Measurements from ENCODE around the gene IRF4. TPM values are rescaled to one million over a fixed set of nuclear protein-coding genes. Genes with fewer than 3 reads are reported as not detected.

The IRF4 gene
- total RNA-seq, 1 donor from 2014 or later = under 0.01 TPM

DNA sequence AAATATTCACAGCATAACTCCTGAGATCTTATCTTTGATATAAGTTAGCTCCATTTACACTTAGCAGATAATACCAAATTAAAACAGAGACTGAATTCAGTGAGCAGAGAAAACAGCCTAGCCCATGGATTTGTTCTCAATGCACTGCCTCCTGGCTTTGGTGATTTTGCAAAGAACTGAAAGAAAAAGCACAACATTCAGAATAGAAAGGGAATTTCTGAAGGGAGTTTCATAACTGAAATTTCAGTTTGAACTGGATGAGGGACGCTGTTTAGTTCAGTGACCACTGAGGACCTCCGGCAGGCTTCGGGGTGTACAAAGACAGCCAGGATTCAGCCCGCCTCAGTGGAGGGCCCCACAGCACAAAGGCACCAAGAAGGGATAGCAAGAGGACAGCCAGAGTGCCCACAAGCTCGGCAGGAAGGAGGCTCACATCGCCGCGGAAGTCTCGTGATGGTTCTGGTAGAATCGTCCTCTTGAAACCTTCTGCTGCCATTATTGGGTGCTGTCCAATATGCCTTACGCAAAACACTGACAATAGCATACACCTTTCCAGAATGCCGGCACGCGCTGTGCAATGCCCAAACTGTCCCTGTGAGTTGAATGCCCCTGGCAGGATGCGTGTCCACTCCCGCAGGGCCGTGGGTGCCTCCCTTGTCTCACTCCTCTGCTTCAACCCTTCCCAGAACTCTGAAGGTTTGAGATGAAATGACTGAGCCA lies 9.7 kb upstream of the IRF4 start:
- no peak for DNase-seq (ENCODE audit: low read depth in 2 of 2)

DNA sequence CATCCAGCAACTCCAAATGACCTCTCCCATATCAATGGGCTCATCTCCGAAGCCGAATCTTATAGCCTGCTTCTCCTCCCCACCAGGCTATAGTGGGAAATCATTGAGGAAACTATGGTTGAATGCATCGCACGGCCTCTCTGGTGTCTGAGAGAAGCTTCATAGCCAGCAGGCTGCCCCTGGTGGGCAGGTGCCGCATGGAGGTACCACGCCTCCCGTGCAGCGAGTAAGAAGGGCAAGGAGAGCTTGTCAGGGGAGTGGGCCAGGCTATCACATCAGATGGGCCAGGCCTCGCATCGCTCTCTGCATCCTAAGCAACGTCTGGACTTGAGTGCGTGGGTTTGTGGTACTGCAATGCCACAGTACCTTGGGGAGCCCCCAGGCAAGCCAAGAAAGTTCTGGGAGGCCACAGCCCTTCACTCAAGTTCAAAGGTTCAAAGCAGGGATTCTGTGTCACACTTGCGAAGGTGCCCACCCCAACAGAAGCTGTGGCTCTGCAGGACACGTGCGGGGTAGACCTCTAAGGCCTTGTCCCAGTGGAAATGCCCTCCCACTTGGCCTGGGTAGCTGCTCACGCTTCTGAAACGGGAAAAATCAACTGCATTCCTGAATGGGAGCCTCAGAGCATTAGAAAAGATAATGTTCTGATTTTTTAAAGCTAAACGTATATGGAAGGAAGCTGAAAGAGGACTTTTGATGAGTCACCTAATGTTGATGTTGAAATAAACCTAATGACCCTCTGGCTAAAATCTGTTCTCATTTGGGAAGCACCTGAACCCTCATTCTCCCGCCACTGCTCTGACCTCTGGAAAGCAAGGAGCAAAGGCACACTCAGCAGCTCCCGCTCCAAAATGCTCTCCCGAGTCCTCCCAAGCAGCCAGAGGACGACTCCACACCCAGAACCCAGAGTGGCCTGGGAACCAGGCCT lies 8.4 kb upstream of the IRF4 start:
- no peak for DNase-seq (ENCODE audit: low read depth in 2 of 2)

DNA sequence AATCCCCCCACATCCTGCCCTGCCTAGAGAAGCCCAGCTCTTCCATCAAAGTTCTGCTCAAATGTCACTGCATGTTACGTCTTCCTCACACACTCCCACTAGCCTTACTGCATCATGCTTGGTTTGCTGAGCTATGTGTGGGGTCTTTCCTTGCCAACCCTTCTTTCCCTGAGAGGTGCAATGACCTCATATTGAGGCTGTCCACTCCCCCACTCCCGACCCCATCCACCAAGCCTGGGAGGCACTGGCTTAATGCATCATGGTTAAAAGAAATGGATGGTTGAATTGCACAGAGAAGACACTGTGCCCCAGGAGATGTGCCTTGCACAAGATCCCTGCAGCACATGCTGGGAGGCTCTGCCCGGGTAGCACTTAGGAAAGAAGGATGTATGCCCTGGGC lies 7.7 kb upstream of the IRF4 start:
- DNase-seq (ENCODE audit: low read depth in 2 of 2) = no peak

DNA sequence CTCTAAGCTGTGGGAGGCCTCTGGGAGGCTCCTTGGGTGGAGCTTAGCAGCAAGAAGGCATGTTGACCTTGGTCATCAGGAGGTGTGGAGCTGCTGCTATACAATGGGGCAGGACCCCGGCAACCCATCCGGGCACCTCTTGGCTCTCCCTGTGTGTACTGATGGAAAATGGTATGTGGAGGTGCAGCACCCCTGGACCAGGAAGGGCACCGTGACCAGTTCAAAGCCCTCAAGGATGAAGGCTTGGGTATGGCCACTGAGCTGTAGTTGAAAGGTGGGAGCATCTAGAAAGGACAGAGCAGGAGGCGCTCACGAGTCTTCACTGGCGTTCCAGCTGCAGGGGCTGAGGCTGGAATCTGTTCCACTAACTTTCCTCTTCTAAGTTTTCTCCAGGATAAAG lies 6.7 kb upstream of the IRF4 start:
- DNase-seq (ENCODE audit: low read depth in 2 of 2) = no peak

DNA sequence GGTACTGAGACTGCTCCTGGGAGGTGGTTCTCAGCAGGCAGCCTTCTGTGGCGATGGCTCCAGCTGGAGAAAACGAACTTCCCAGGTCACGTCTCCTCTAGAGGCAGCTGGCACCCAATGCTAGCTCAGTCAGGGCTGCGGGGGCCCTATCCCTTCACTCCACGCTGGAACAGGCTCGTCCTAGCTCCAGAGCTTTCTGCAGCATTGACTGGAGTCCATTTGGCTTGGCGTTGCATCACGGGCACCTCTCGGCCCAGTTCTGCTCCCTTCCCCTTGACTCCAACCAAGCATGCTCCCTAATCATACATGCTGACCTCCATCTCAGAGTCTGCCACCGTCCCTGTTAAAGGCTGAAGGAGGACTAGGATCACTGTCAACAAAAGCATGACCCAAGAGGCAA lies 5.9 kb upstream of the IRF4 start:
- no peak for DNase-seq (ENCODE audit: low read depth in 2 of 2)

DNA sequence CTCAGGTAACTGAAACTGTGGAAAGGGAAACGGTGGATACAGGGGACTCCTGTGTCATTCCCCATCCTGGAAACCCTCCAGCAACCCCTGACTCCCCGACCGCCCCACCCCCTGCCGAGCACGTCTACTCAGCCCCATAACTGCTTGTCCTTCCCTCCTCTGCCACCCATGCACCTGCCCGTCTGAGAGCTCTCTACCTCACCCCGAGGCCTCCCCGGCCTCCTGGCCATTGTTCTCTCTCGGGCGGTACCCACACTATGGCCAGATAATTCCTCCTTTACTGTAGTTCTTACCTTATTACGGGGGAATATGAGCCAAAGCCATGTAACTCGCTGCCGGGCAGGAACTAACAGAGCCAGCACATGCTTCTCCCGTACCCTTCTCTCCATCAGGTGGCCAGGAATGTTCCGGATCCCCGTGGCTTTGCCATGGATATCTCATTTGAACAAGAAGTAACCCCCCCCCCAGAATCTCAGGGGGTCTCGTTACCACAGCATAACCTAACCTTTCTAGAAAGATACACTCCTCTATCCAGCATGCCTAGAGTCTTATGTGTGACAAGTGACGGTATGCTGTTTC lies 4.8 kb upstream of the IRF4 start:
- no peak for DNase-seq (ENCODE audit: low read depth in 2 of 2)

DNA sequence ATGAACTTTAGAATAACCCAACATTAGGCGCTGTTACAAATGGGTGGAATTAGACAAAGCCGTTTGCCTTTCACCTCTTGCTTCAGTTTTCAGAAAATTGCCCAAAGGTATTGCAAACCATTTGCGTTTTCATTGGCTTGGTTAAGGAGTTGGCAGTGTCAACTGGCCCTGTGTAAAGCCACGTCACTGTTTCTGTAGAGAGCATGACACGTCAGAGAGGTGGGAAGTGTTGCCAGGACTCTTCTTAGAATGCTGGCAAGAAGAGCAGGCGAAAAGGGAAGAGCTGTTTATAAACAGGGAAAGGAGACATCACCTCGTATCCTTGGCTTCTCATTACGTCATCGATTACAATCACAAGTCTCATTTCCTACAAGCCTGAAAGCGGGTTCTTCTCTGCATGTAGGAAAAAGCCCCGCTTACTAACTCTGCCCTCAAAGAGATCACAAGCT lies 4.2 kb upstream of the IRF4 start:
- no peak for DNase-seq (ENCODE audit: low read depth in 2 of 2)

DNA sequence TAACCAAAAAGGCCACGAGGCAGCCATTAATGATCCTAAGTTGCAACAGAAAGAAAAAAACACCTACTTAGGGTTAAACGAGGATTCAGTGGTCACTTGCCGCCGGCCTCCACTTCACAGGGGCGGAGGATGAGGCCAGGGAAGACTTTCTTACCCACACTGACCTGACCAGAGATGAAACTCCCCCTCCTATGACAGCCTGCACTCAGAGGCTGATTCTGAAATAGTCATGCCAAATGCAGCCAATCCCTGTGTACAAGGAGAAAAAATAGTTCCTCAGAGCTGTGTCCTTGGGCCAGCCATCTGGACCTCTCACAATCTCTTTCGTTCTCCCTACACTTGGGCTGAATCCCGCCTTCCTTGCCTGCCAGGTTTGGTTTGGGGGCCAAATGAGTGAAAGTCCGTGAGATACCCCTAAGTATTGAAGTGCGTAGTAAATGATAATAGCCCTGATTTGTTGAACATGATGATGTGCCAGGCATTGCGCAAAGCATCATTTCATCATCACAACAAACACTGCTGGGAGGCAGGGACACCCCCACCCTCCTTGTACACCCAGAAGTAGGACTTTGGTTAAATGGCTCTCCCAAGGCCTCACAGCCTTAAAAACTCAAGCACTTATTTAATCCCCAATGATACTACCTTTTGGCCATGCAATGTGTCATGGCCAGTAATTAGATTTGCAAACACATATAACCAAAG lies 3.2 kb upstream of the IRF4 start:
- DNase-seq (ENCODE audit: low read depth in 2 of 2) = no peak

DNA sequence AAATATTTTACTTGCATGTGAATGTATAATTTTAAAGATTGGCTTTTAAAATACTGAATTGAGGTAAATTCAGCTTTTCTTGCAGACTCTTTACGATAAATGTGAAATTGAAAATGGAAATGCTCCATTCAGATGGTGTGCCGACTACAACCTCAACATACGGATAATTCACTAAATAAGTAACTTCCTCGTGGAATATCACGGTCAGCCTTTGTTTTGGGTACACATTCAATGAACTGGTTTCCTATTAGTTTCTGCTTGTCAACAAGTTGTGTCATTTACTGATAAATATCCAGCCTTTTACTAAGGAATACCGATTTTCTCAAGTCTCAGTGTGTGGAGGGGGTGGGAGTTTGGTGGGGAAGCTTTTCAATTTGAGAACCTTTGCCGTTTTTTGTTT lies 2.4 kb upstream of the IRF4 start:
- DNase-seq (ENCODE audit: low read depth in 2 of 2) = no peak

DNA sequence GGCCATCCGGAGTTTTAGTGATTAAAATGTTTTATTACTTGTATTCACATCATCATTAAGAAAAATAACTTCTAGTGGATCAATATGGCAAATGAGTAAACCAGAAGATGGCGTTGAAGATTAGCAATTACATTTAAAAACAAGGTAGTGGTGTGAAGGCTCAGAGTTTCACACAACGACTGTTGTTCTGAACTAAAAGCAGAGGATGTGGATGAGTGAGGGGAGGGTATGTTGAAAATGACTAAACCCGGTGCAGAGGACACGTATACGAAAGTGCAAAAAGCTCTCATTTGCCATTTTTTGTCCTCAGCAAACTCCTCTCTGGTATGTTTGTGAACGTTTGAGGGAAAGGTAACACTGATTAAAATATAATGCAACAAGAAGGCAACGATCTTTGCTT lies 1.9 kb upstream of the IRF4 start:
- no peak for DNase-seq (ENCODE audit: low read depth in 2 of 2)

DNA sequence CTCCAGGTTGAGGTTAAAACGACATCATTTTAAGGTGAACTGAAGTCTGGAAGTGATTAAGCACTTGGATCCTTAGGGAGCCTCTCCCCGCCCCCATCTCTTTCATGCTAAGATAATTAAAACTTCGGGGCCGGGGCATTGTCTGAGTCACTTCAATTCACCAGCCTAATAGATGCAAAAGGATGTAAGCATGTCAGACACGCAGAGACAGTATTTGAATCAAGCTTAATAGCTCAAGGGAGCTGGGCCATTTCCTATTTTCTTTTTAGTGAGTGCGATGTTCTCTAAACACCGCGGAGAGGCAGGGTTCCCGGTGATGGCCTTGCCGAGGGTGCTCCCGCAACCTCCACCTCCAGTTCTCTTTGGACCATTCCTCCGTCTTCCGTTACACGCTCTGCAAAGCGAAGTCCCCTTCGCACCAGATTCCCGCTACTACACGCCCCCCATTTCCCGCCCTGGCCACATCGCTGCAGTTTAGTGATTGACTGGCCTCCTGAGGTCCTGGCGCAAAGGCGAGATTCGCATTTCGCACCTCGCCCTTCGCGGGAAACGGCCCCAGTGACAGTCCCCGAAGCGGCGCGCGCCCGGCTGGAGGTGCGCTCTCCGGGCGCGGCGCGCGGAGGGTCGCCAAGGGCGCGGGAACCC lies 516 bp upstream of the IRF4 start:
- DNase-seq (ENCODE audit: low read depth in 2 of 2) = no peak

DNA sequence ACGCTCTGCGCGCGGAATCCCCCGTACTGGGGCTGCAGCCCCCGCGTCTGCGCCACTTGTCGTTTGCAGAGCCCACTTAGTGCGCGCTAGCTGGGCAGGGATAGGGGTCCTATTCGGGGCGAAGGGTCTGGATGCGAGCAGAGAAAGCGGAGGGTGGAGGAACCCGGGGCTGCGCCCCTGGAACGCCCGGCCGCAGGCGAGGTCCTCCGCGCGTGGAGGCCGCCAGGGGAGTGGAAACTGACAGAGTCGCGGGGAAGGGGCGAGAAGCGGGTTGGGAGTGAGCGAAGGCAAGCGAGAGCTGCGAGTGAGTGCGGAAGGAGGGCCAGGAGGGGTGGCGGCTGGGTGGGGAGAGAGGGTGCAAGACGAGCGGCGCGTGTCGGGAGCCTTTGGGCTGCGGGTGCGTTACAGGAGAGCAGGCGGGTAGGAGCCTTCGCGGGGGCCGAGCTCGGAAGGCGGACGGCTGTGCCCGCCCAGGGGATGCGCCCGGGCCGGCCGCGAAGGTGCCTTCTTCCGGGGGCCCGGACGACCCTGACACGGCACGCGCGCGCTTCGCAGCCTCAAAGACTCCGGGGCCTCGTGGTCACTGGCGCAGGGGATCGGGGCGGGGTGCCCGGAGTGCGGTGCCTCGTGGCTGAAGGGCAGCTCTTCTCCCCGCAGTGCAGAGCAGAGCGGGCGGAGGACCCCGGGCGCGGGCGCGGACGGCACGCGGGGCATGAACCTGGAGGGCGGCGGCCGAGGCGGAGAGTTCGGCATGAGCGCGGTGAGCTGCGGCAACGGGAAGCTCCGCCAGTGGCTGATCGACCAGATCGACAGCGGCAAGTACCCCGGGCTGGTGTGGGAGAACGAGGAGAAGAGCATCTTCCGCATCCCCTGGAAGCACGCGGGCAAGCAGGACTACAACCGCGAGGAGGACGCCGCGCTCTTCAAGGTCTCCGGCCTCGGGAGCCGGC lies 1.2 kb downstream of the IRF4 start:
- DNase-seq (ENCODE audit: low read depth in 2 of 2) = no peak

DNA sequence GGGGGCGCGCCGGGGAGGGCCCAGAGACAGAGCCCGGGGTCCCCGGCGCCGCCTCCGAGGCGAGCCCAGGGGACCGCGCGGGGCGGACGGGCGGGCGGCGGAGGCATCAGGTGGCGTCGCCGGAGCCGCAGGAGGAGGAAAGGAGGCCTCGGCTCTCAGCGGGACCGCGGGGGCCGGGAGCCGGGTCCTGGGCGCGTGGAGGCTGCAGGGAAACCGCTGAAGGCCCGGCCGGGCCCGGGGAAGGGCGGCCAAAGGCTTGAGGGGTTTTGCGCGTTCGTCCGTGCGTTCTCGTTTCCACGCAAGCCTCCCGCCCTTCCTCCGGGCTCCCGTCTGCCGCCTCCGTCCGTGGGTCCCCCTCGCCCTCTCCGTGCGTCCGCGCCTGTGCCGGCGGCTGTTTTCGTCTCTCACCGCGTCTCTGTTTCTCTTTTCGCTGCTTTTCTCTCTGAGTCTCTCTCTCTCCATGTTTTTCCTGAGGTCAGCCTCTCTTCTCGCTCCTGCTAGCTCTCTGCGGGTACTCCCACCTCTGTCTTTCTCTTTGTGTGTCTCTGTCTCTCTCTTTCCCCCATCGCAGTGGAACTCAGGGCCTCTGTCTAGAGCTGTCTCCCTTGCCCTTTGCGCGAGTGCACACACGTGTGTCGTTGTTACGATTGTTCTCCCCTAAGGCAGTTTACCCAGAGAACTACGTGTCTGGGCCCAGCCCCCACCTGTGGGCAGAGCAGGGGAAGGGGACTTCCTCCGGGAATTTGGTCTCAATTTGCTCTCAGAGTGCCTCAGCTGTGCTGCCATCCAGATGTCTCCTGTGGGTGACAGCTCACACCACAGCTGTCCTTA lies 2.1 kb downstream of the IRF4 start:
- no peak for DNase-seq (ENCODE audit: low read depth in 2 of 2)

DNA sequence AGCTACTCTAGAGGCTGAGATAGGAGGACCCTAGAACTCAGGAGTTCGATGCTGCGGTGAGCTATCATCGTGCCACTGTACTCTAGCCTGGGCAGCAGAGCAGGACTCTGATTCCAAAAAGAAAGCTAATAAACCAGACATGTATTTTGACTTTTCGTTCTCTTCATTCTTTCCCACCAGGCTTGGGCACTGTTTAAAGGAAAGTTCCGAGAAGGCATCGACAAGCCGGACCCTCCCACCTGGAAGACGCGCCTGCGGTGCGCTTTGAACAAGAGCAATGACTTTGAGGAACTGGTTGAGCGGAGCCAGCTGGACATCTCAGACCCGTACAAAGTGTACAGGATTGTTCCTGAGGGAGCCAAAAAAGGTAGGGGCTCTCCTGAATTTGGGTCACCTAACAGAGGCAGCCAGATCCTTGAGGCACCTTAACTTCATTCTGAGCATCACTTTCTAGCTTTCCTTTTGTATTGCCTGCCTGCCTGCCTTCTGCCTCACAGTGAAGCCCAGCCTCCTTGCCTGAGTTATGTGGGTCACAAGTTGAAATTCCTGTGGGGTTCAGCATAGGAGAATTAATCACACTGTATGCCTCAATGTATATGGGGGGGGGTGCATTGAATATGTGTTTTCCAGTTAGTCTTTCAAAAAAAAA lies 3.2 kb downstream of the IRF4 start:
- no peak for DNase-seq (ENCODE audit: low read depth in 2 of 2)

DNA sequence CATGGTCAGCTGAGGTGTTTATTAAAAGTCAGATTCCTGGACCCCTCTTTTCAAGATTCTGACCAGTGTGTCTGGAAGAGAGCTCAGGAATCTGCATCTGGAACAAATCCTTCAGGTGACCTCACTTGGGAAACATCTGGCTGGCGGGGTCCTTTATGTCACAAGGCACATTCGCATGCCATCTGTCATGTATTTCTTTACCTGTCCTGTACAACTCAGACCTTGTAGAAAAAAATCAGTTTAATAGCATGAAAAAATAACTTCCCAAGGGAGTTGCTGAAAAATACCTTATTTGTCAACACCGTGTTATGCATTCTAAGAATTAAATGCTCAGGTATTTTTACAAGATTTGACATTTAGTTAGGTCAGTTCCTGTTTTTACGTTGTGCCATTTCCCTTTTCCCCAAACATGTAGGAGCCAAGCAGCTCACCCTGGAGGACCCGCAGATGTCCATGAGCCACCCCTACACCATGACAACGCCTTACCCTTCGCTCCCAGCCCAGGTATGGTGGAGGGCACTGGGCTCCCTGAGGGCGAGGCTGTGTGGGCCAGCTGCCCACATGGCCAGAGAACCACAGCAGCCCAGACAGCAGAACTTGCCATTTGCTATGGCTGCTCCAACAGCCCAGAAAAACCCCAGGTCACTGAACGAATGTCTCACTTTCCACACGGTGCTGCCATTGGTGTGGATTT lies 4.0 kb downstream of the IRF4 start:
- no peak for DNase-seq (ENCODE audit: low read depth in 2 of 2)

DNA sequence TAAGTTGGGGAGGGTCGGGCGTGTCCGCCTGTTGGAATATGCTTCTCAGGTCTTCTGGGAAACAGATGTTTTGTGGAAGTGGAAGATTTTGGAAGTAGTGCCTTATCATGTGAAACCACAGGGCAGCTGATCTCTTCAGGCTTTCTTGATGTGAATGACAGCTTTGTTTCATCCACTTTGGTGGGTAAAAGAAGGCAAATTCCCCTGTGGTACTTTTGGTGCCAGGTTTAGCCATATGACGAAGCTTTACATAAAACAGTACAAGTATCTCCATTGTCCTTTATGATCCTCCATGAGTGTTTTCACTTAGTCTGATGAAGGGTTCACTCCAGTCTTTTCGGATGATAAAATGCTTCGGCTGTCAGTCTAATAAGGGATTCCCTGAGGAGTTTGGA lies 4.6 kb downstream of the IRF4 start:
- DNase-seq (ENCODE audit: low read depth in 2 of 2) = no peak

DNA sequence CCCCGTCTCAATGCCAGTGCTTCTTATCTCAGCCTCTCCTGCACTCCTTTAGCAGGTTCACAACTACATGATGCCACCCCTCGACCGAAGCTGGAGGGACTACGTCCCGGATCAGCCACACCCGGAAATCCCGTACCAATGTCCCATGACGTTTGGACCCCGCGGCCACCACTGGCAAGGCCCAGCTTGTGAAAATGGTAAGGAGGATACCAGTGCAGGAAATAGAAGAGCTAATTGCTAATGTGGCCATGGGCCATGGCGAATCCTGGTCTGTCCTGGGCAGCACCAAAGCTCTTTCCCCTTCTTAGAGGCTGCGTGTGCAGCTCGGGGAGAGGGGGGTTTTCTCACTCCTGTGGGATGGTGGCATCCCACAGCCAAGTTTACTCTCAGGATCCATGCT lies 5.5 kb downstream of the IRF4 start:
- DNase-seq (ENCODE audit: low read depth in 2 of 2) = no peak

DNA sequence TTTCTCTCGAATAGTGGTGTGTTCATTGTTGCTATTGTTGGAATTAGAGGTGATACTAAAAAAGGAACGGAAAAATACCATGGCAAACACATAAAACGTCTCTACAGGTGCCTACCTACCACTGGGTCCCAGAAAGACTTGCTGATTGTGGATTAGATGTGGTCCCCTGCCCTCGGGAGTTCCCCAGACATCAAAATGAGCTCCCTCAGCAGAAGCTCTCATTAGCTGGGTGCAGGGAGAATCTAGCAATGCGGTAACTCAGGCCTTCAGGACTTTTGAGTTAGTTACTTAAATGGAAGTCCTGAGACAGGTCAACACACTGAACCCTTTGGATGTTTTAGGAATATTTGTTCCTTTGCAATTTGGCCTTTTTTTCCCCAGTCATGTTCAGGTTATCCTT lies 6.1 kb downstream of the IRF4 start:
- no peak for DNase-seq (ENCODE audit: low read depth in 2 of 2)

Measured in dermis microvascular lymphatic vessel endothelial cell (primary cell).